Embryonic facial prominence (tissue), 1 donor: ENCODE data around the gene PER3.

Source experiments
- DNase-seq: peaks from one replicate; pipeline ENCODE4 v3.0.0-alpha.2; 2016; ENCODE audit errors: extremely low spot score

The PER3 gene

GRCh38 chr1:7833035-7833434 lies 48.9 kb downstream of the PER3 start:
- DNase-seq: no peak

GRCh38 chr1:7838714-7839113 lies 54.6 kb downstream of the PER3 start:
- DNase-seq: no peak

- DNase-seq: no peak
Measured at GRCh38 chr1:7839526-7839925, 55.4 kb downstream of the PER3 start.

- DNase-seq: no peak
Measured at GRCh38 chr1:7842517-7842916, 58.4 kb downstream of the PER3 start.

GRCh38 chr1:7845761-7846160 lies 61.7 kb downstream of the PER3 start:
- no peak for DNase-seq

GRCh38 chr1:7846656-7847055 lies 62.6 kb downstream of the PER3 start:
- DNase-seq: no peak

- DNase-seq: no peak
Measured at GRCh38 chr1:7847599-7847998, 63.5 kb downstream of the PER3 start.

- no peak for DNase-seq
Measured at GRCh38 chr1:7850786-7851185, 66.7 kb downstream of the PER3 start.

- DNase-seq: no peak
Measured at GRCh38 chr1:7852804-7853683, 69.0 kb downstream of the PER3 start, which contains the start of gene UTS2. TSS of gene UTS2 (minus strand) at chr1:7853065. CDS start at chr1:7853003, 62 bp downstream.

- no peak for DNase-seq
Measured at GRCh38 chr1:7853684-7854026, 69.6 kb downstream of the PER3 start.

GRCh38 chr1:7856345-7856744 lies 72.3 kb downstream of the PER3 start:
- no peak for DNase-seq

- DNase-seq: no peak
Measured at GRCh38 chr1:7857000-7857399, 72.9 kb downstream of the PER3 start.

- DNase-seq: no peak
Measured at GRCh38 chr1:7857985-7858384, 73.9 kb downstream of the PER3 start.

GRCh38 chr1:7859406-7859805 lies 75.3 kb downstream of the PER3 start:
- DNase-seq: no peak

- DNase-seq: no peak
Measured at GRCh38 chr1:7860130-7860529, 76.0 kb downstream of the PER3 start.

- no peak for DNase-seq
Measured at GRCh38 chr1:7861452-7861851, 77.4 kb downstream of the PER3 start.

GRCh38 chr1:7862211-7863060 lies 78.3 kb downstream of the PER3 start:
- DNase-seq: no peak

- DNase-seq: no peak
Measured at GRCh38 chr1:7863756-7864328, 79.8 kb downstream of the PER3 start.

- DNase-seq: no peak
Measured at GRCh38 chr1:7865978-7866377, 81.9 kb downstream of the PER3 start.

- no peak for DNase-seq
Measured at GRCh38 chr1:7868070-7868780, 84.1 kb downstream of the PER3 start.

- no peak for DNase-seq
Measured at GRCh38 chr1:7869136-7869920, 85.2 kb downstream of the PER3 start.
